BJ (cell line): ENCODE data around the gene TRPM3. TPM values are rescaled to one million over a fixed set of nuclear protein-coding genes. Genes with fewer than 3 reads are reported as not detected.

Experiments used
- CTCF ChIA-PET: fragments of 350-600 bp; formaldehyde crosslinking; extraction: SDS; loops from one replicate; lab custom pipeline; 2021; ENCODE audit warnings: antibody characterized with exemption, inconsistent platforms; lab: Yijun Ruan, JAX
- POLR2A ChIA-PET: fragments of 300-600 bp; sonication (Branson Sonifier 250); formaldehyde crosslinking; extraction: SDS; loops from one replicate; lab custom pipeline; 2021; ENCODE audit warnings: antibody characterized with exemption; lab: Charles Lee
- DNase-seq: peaks from one replicate; pipeline ENCODE4 v3.0.0-alpha.2; 2011; ENCODE audit warnings: low read depth
- H3K27me3 ChIP-seq: 2 replicates; pipeline ENCODE4 v1.6.0; 2011; ENCODE audit warnings: low read length; ENCODE audit not compliant: control insufficient read depth, insufficient read depth
- H3K36me3 ChIP-seq: 2 replicates; pipeline ENCODE4 v1.5.1; 2011; ENCODE audit warnings: low read length; ENCODE audit not compliant: control insufficient read depth, insufficient read depth
- H3K4me3 ChIP-seq: 2 replicates; pipeline ENCODE4 v1.5.1; 2011; ENCODE audit warnings: low read depth, mild to moderate bottlenecking, control low read depth, low read length
- CTCF ChIP-seq: IDR thresholded peaks from 2 replicates; pipeline ENCODE4 v1.5.1; 2011; ENCODE audit warnings: low read depth, mild to moderate bottlenecking, control low read depth, inconsistent platforms, low read length, moderate library complexity; ENCODE audit not compliant: insufficient read depth
- polyA plus RNA-seq: library from polyadenylated mRNA; depleted of rRNA; stranded (reverse); fragments of >200 nt; gene quantifications from 2 replicates; pipeline ENCODE4 v1.2.3, GENCODE V29; 2011

Gene TRPM3
- polyA plus RNA-seq, 1 experiment, result 0.07 TPM

- CTCF ChIA-PET, result interaction anchor here (0.8 to 1.6 kb wide), 4 partner anchors 13 to 56 kb away, joined by 3 to 9 read pairs (median 3); no protein-coding TSS in a partner anchor
- no peaks in the 10 kb centered on the region for H3K27me3 ChIP-seq
- H3K36me3 ChIP-seq, result no peaks in the 10 kb centered on the region
- peak; percentile 31 for DNase-seq
- TF ChIP-seq CTCF, result peak; percentile 12; the same call in 1 of the 2 replicates
- H3K4me3 ChIP-seq, result no peak overlapping the region
- POLR2A ChIA-PET, result interaction anchor here (0.6 to 0.7 kb wide), 2 partner anchors 37 to 192 kb away, joined by 3 to 15 read pairs; no protein-coding TSS in a partner anchor
Observed at GRCh38 chr9:70988551-70988950, 132.9 kb downstream of the TRPM3 start.

- ChIA-PET CTCF (interaction anchor here (0.9 to 1.6 kb wide), 2 partner anchors 13 to 16 kb away, joined by 3 to 9 read pairs; no protein-coding TSS in a partner anchor), POLR2A (interaction anchor here (0.6 to 0.7 kb wide), 2 partner anchors 36 to 193 kb away, joined by 3 to 15 read pairs; no protein-coding TSS in a partner anchor)
- DNase-seq, result peak; percentile 79
- Histone ChIP-seq H3K4me3 (no peak overlapping the region), H3K27me3 (no peaks in the 10 kb centered on the region), H3K36me3 (no peaks in the 10 kb centered on the region)
- no peak for TF ChIP-seq CTCF
Observed at GRCh38 chr9:70987986-70988385, 133.4 kb downstream of the TRPM3 start.

- ChIA-PET CTCF (interaction anchor here (0.6 to 1.3 kb wide), 3 partner anchors 14 to 111 kb away, joined by 3 read pairs; no protein-coding TSS in a partner anchor), POLR2A (no interaction called here)
- H3K36me3 ChIP-seq, result no peaks in the 10 kb centered on the region
- TF ChIP-seq CTCF, result no peak
- DNase-seq, result no peak
- no peaks in the 10 kb centered on the region for H3K27me3 ChIP-seq
- no peak overlapping the region for H3K4me3 ChIP-seq
Observed at GRCh38 chr9:70986984-70987383, 134.4 kb downstream of the TRPM3 start.

GRCh38 chr9:70983723-70984295 is 137.6 kb downstream of the TRPM3 start:
- no peak for TF ChIP-seq CTCF
- Histone ChIP-seq H3K27me3 (no peaks in the 10 kb centered on the region), H3K36me3 (no peaks in the 10 kb centered on the region), H3K4me3 (no peak overlapping the region)
- POLR2A ChIA-PET, result no interaction called here
- peak; percentile 31 for DNase-seq
- CTCF ChIA-PET, result interaction anchor here (0.6 to 1.5 kb wide), 6 partner anchors 17 to 343 kb away, joined by 3 to 4 read pairs (median 3); no protein-coding TSS in a partner anchor

- no peak overlapping the region for H3K4me3 ChIP-seq
- H3K36me3 ChIP-seq, result no peaks in the 10 kb centered on the region
- no peaks in the 10 kb centered on the region for H3K27me3 ChIP-seq
- no peak for TF ChIP-seq CTCF
- POLR2A ChIA-PET, result no interaction called here
- DNase-seq, result no peak
- CTCF ChIA-PET, result interaction anchor here (0.8 to 2.2 kb wide), 2 partner anchors 11 to 34 kb away, joined by 4 to 7 read pairs; no protein-coding TSS in a partner anchor
Observed at GRCh38 chr9:70981312-70981711, 140.1 kb downstream of the TRPM3 start.
